HEK293T (cell line): ENCODE data around the gene BMP7.

ENCODE experiments used
- ELF4 ChIP-seq: fragments of 450-650 bp; IDR thresholded peaks from 2 replicates; pipeline ENCODE4 v1.6.1; 2017; ENCODE audit warnings: antibody characterized with exemption
- FOXM1 ChIP-seq: fragments of 450-650 bp; IDR thresholded peaks from 2 replicates; pipeline ENCODE4 v1.6.1; 2017; ENCODE audit warnings: mild to moderate bottlenecking, borderline replicate concordance
- NFRKB ChIP-seq: fragments of 450-650 bp; IDR thresholded peaks from 2 replicates; pipeline ENCODE4 v1.6.1; 2016; ENCODE audit warnings: mild to moderate bottlenecking, moderate library complexity
- ZNF384 ChIP-seq: fragments of 450-650 bp; IDR thresholded peaks from 2 replicates; pipeline ENCODE4 v1.6.1; 2016

DNA sequence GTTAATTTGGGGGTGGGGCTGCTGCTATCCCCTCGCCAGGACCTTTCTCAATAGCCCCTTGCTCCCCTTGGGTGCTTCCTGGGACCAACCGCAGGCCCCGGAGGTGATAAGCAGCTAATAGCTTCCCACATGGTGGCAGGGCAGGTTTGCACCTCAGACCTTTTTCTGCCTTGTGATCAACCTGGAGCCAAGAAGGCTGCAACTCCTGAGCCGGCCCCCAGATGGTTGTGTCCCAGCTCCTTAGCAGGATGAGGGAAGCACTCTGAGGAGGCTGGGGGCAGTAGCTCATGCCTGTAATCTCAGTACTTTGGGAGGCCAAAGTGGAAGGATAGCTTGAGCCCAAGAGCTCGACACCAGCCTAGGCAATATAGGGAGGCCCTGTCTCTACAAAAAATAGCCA is 85.5 kb downstream of the BMP7 start:
- no peak for TF ChIP-seq NFRKB
- TF ChIP-seq ELF4 = no peak
- no peak for TF ChIP-seq FOXM1
- no peak for TF ChIP-seq ZNF384
